Esophagus muscularis mucosa (tissue), 4 donors: ENCODE results near the gene CTCF.

Experiments
- CTCF ChIP-seq, 3 experiments: fragments of 200-600 bp in 2 of 3; fragments of 450-650 bp in 1 of 3; sonication (generic) in 2 of 3; IDR thresholded peaks; one replicate each; pipeline ENCODE4 v1.5.1; 2017 to 2019; ENCODE audit warnings: antibody characterized with exemption in 3 of 3, mild to moderate bottlenecking in 2 of 3, moderate library complexity in 1 of 3
- EP300 ChIP-seq: sonication (generic); formaldehyde crosslinking; IDR thresholded peaks from one replicate; pipeline ENCODE4 v1.6.1; 2017; ENCODE audit warnings: antibody characterized with exemption
- POLR2A ChIP-seq: fragments of 450-650 bp; IDR thresholded peaks from one replicate; pipeline ENCODE4 v1.6.1; 2017; ENCODE audit warnings: antibody characterized with exemption, moderate library complexity, mild to moderate bottlenecking, low read depth

DNA sequence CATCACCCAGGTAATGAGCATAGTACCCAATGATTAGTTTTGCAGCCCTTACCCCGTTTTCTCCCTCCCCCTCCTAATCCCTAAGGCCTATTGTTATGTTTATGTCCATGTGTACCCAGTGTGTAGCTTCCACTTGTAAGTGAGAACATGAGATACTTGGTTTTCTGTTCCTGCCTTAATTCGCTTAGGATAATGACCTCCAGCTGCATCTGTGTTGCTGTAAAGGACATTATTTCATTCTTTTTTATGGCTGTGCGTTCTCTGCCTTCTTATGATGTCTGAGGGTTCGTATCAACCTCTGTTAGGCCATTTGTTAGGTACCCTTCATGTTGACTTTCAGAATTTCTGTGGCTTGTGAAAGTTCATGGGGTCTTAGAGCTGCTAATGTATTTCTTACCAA lies 31.0 kb downstream of the CTCF start:
- no peak for TF ChIP-seq POLR2A
- no peak for TF ChIP-seq CTCF (IDR thresholded peaks at IDR 0.05)
- no peak for TF ChIP-seq EP300
